ENCODE measurements around the gene TMEM26. TPM values are rescaled to one million over a fixed set of nuclear protein-coding genes. Genes with fewer than 3 reads are reported as not detected.

Gene TMEM26
- total RNA-seq, 1 donor from 2014 or later: 0.67 TPM

DNA sequence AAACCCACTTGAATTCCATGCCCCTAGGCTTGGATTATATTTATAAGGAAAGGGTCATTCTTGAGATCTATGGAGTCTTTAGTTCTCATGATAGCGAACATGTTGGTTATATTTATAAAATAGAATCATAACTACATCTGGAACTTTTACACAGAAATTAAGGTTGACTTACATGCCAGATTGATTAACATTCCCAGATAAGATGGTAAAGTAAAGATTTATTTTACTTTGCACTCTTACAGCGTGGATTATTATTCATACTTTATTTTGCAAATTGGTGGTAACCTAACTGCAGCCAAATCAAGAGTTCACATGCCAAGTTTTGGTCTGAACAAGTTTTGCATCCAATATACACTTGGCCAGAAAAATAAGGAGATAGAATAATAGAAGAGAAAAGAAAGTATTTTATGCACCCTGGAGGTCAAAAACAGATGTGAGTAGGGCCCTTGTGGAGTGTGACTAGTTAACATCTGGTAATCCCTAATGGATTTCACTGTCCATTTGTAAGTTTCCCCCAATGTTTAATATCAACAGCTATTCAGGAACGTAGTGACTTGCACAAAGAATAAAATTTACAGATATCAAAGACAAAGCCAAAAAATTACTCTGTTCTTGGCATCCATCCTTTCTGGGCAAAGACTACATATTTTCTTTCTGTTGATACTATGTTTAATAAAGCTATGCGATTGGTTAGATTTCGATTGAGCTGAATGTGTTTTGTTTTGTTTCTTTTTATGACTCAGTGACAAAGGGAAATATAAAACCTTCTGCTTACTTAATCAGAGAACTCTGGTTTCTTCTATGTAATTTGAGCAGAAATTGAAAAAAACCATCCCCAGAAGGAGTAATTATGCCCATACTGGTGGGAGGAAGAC lies 10.1 kb upstream of the TMEM26 start:
- DNase-seq (no peak), ATAC-seq (no peak)
- intact Hi-C loops (cut with micrococcal nuclease): no loop called here

DNA sequence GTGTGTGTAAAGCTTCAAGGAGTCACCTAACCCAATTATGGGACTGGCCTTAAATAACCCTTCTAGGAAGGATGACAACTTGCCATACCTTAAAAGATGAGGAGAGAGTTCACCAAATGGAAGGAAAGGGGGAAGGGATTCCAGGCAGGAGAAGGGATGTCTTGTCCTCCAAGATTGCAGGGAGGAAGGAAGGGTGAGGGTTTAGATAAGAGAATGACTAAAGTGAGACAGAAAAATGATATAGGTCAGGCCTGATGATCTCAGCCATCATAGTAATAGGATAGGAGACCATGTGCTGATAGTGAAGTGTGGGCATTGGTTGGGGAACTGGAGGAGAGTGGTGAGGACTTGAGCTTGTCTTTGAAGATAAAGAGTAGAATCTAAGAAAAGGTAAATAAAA lies 7.7 kb upstream of the TMEM26 start:
- ATAC-seq (no peak), DNase-seq (no peak)
- intact Hi-C loops (cut with micrococcal nuclease): no loop called here

DNA sequence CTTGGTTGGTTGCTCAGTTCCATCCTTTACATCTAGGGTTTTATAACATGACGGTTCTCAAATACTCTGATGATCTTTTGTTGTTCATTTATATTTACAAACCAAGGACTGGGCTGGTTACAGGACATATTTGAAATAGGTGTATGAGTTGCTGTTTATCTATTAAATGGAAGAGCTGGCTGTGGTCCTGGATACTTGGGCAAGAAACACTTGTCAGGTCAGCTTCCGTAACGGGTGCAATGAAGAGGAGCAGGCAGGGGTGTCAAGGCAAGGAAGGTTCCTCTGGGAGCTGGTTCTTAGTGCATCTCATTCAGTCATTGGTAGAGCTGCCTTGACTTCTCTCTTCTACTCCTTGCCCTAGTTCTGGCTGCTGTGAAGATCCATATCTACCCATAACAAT lies 4.8 kb upstream of the TMEM26 start:
- ATAC-seq (no peak), DNase-seq (no peak)

DNA sequence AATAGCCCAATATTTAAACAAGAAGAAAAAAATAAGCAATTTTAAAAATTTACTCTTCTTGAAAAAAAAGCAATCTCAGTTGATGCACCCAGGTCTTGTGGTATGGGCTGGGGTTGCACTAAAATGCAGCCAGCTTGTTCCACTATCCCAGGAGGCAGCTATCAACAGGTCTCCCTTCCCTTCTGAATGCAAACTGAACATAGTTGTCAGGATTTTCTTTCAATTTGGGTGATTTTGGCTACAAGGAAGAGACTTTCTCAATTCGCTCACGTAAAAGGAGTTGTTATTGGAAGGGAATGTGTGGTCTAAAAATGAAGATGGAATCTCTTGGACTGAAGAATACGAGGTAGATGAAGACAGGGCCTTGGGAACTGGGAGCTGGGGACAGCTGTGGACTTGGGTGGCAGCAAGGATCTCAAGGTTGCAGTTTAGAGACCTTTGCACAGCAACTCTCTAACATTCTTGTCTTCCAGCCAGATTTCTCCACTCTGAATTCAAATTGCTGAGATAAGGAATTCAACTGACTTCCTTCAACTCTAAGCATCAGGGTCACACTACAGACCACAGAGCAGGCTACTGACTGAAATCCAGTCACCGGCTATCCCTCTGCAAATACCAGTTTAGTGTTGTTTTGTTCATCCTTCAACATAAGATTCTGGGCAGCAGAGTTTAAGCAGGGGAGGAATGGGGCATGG lies 3.1 kb upstream of the TMEM26 start:
- intact Hi-C loops (cut with micrococcal nuclease): no loop called here
- no peak for ATAC-seq
- DNase-seq: no peak

More for the DNA sequence above, 4.8 kb upstream of the TMEM26 start:
- intact Hi-C loops (cut with micrococcal nuclease): no loop called here

DNA sequence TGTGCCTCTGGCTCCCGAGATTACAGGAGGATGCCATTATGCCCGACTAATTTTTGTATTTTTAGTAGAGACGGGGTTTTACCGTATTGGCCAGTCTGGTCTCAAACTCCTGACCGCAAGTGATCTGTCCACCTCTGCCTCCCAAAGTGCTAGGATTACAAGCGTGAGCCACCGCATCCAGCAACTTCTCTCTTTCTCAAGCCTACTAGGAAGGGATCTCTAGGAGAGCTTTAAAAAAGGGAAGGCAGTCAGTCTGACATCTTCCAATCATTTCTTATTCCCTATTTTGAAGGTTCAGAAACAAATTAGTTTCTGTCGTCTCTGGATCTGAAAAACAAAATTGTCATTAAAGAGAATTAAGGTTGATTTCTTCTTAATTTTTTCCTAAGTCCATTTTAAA lies 2.5 kb upstream of the TMEM26 start:
- ATAC-seq: no peak
- intact Hi-C loops (cut with micrococcal nuclease): no loop called here
- DNase-seq: no peak

DNA sequence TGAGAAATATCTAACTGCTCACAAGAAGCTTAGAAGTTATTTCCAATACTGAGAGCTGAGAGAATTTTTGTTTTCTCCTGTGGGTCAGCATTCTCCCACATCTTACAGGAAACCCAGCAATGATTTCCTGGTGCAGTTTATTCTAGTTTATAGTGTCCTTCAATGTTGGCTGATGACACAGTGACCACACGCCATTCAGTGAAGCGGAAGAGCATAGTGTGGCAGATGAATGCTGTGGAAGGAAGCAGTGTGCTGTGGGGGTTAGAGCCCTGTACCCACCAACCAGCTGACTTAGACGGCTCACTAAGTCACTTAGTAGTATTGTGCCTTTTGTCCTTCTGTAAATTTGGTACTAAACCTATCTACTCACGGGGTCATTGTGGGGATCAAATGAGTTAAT lies 1.4 kb upstream of the TMEM26 start:
- ATAC-seq: no peak

DNA sequence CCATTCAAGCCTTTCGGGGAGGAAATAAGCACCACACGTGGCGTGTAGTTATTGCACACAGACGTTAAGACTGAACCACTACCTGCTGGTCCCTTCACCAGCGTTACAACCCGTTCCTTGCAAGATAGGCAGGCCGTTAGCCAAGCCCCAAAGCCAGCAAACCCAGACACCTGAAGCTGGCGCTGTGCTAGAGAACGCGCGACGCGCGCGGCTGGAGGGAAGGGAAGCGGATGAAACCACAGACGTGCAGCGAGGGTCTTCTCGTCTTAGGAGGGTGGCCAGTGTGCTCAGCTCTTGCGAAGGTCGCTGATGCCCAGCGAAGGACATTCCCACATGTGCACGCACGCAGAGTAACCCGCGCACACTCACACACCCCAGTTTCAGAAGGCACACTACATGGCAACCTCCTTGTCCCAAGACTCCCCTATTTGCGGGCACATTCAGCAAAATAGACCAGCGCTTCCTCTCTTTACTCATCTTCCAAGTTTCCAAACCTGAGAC lies 980 bp downstream of the TMEM26 start:
- ATAC-seq (no peak), DNase-seq (no peak)
- intact Hi-C loops (cut with micrococcal nuclease): no loop called here

More for the DNA sequence above, 1.4 kb upstream of the TMEM26 start:
- no peak for DNase-seq
- intact Hi-C loops (cut with micrococcal nuclease): no loop called here

DNA sequence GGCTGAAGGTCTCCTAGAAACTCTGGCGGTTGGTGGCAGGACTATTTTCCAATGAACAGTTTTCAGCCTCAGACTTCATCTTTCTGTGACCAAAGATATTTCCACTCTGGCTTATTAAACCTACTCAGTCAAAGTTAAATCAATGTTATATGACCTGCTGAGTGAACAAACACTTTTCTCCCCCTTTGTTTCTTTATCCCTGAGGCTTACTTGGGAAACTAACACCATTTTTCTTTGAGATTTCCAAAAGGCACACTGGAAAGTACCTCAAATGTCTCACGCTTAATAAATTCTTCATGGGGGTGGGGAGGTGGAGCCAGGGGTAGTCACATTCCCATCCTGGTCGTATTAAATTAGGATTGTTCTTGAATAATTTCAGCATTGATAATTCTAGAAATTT lies 1.8 kb downstream of the TMEM26 start:
- ATAC-seq (no peak), DNase-seq (no peak)

DNA sequence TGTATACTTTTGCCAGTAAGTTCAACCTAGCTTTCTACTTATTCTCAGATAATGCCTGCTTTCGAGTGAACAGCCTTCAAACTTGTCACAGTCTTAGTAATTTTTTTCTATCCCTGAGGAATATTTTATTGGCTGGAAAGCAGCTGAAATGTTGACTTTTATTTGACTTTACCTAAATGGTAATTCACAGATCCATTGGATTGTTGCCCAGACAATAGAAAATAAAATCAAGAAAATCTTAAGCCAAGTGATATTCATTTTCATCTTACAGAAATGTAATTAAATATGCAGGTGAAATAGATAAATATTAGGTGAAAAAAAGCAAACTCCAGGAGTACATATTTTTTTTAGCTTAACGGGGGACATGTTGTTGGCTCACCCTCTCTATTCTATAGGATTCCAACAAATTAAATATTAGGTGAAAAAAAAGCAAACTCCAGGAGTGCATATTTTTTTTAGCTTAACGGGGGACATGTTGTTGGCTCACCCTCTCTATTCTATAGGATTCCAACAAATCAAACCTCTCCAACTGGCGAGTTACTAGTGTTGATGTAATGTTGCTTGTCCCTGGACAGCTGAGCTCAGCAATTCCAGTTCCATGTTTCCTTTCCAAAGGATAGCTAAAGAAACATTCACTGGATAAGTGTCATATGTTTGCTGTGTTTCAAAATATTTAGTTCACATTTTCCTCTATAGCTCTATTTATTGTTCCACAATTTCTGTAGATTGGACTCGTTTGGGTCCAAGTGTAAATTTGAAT lies 4.2 kb downstream of the TMEM26 start:
- intact Hi-C loops (cut with micrococcal nuclease): no loop called here
- DNase-seq (no peak), ATAC-seq (no peak)

More for the DNA sequence above, 1.8 kb downstream of the TMEM26 start:
- intact Hi-C loops (cut with micrococcal nuclease): no loop called here

DNA sequence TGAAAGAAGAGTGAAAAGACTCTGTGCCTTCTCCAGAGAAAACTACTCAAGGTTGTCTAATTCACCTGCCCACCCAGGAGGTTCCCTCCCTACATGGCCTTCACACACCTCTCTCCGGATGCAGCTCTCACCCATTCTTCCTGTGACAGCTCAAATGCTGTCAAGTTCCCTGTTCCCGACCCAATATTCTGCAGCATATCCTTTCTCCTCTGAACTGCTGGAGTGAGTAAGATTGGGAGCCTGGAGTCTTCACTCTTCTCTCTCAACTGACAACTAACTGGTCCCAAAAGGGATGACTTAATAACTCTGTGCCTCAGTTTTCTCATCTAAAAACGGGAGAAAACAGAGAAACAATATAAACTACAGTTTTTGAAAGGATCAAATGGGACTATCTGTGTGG lies 5.1 kb downstream of the TMEM26 start:
- DNase-seq (no peak), ATAC-seq (no peak)
- intact Hi-C loops (cut with micrococcal nuclease): no loop called here

DNA sequence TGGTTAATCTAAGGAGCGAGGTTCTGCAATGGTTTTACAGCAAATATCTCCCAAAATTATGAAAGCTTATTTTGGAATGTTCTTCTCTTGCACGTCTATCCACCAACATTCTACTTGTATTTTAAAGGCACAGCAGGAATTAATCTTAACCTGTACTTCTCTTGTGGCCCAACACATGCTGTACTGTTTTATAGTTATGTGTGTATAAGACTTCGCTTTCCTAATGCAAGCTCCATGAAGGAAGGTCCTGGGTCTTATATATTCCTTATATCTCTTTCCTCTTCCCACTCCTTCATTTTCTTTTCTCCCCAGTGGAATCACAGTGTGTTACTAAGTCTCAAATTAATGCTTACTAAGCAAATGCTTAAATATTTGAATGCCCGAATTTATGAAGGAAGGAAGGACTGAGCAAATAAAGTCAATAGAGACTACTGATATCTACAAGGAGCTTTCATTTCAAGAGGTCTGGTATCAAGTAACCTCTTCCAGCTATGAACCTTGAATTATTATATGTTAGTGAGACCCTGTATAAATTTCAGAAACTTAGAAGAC lies 14.0 kb downstream of the TMEM26 start:
- ATAC-seq: no peak

DNA sequence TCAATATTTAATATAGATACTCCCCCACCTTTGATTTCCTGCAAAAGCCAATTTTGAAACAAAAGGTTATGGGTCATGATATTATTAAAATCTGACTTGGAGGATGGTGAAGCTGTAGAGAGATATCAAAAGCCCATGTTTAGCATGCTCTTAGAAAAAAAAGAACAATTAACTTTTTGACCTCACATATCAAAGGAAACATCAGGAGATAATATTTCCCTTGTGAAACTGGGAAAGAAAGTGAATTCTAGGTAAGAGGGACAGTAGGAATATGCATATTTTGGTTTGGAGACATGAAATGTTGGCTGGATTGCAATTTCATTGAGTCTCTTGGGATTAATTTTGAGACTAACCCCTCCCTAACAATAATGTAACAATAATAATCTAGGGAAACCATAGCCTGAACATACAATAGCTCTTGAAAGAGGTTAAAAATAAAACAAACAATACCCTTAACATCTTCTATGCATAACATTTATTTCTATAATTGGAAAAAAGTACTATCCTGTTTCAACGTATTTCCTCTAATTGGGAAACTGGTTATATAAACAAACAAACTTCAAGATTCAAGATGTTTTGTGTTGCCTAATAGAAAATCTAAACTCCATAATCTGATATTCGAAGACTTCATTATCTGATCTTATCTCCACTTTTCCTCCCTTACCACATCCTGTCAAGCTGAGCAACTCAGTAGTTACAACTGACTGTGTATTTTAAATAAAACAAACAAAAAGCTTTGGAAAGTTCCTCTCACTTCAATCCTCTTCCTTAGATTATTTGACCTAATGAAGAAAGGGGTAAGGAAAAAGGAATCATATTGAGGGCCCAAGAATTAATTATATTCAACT lies 14.8 kb downstream of the TMEM26 start:
- intact Hi-C loops (cut with micrococcal nuclease): no loop called here
- DNase-seq (no peak), ATAC-seq (peak; percentile 46)

More for the DNA sequence above, 14.0 kb downstream of the TMEM26 start:
- DNase-seq: no peak
- intact Hi-C loops (cut with micrococcal nuclease): no loop called here

DNA sequence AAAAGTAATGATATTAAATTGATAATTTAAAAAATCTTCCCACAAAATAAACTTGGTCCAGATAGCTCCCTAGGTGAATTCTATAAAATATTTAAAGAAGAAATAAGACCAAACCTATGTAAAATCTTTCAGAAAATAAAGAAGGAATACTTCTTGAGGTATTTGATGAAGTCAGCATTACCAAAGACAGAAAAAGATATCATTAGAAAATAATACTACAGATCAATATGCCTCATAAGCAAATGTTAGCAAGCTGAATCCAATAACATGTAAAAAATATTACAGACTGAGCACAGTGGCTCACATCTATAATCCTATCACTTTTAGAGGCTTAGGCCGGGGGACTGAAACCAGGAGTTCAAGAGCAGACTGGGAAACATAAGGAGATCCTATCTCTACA lies 30.0 kb downstream of the TMEM26 start:
- intact Hi-C loops (cut with micrococcal nuclease): no loop called here

DNA sequence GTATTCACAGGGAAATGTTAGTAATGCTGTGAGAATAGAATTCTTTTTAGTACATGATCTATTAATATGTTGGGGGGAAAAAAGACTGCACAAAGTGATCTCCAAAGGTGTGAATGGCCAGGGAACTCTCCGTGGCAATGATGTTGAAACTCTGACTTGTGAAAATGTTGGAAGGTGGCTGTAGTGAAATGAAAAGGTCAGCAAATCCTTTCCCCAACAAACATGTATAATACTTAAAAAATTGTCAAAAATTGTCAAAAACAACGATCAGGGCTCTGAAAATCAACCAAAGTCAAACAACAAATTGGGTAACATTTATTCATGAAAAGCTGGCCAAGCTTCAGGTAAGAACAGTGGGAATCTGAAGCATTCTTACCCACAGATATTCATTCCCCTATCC lies 35.5 kb downstream of the TMEM26 start:
- intact Hi-C loops (cut with micrococcal nuclease): no loop called here
- DNase-seq (no peak), ATAC-seq (no peak)

More for the DNA sequence above, 30.0 kb downstream of the TMEM26 start:
- ATAC-seq (no peak), DNase-seq (no peak)

DNA sequence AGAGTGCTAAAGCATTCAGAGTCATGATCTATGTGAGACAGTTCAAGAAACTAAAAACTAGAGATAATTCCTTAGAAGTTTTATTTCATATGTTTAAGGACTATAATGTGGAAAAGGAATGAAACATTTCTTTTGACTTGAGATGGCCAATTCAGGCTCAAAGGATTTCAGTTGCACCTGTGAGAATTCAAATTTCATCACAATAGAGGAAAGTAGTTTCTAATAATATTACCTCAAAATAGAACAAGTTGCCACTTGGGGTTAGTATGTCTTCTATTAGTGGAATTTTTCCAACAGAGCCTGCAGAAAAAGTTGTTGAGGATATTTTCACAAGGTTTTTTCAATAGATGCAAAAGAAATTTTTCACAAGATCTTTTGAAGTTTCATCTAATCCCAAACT lies 37.4 kb downstream of the TMEM26 start:
- ATAC-seq: no peak
- intact Hi-C loops (cut with micrococcal nuclease): no loop called here

DNA sequence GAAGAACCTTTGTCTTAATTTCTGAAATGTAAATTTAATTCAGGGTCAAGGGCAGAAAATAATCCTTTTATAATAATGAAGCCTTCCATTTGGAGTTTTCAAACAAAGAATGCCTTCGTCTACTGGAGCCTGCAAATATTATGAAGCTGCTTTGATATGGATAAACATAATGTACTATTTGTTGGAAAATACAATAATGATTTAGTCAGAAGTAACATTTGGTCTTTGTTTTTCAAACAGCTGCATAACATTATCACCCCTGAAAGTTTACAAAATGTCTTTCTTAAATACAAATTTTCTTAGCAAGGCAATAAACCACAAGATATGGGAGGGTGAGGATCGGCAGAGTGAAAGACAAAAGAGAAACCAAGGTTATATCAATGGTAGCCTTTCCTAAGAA lies 41.5 kb downstream of the TMEM26 start:
- DNase-seq (no peak), ATAC-seq (no peak)
- intact Hi-C loops (cut with micrococcal nuclease): no loop called here

More for the DNA sequence above, 37.4 kb downstream of the TMEM26 start:
- DNase-seq: no peak

DNA sequence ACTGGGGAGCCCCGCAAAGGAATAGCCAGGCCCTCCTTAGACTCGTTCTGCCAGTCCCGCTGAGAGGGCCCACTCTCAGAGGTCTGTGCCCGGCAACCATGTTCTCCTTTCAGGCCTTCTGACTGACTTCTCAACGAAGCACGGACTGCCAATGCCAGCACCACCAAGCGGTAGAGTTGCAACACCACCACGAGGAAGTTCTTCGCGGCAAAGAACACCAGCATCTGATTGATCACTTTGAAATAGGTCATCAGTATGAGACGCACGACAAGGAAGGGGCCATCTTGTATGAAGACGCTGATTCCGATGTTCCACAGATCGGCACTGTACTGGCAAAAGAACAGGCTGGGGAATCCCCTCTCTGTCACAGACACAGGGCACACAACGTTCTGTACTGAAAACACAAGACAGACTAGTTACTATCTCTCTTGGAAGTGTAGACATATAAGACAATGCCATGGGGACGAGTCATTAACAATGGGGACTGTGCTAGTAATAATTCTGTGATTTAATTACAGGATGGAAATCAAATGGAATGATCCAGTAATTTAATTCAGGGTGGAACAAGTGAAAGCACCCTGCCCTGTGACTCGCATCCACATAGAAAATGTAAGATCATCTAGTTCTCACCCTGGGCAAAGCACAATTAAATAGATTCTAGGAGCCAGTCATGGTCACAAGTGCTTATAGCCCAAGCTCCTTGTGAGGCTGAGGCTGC lies 42.7 kb downstream of the TMEM26 start:
- intact Hi-C loops (cut with micrococcal nuclease): no loop called here
- ATAC-seq (no peak), DNase-seq (no peak)

DNA sequence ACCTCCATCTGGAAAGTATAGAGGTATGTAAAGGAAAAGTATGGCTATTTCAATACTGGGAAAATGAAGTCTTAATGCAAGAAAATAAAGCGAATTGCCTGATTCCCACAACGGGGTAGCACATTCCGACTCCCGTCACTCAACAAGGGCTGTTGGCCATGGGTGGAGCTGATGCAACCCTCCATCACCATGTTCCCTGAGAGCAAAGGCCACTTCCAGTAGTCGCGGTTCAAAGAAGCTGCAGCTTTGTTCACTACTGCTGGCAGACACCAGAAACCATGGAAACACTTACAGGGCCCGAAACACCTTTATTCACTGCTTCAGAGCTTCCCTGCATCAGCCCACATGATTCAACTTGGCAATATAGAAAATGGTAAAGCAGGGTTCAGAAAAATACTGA lies 44.0 kb downstream of the TMEM26 start:
- ATAC-seq (no peak), DNase-seq (no peak)
- intact Hi-C loops (cut with micrococcal nuclease): no loop called here

Data from left ventricle myocardium superior (tissue), 1 donor.